Sigmoid colon (tissue), 4 donors: ENCODE data around the gene IYD.

Experiments used
- CTCF ChIP-seq, 4 experiments: fragments of 450-650 bp in 3 of 4; fragments of 200-600 bp in 1 of 4; IDR thresholded peaks; one replicate each; pipeline ENCODE4 v1.5.1; 2016 to 2019; ENCODE audit warnings: antibody characterized with exemption in 4 of 4, mild to moderate bottlenecking in 3 of 4, moderate library complexity in 2 of 4
- POLR2AphosphoS5 ChIP-seq, 4 donors: sonication (generic); formaldehyde crosslinking; IDR thresholded peaks; one replicate each; pipeline ENCODE4 v1.6.1; 2017; ENCODE audit warnings: antibody characterized with exemption in 4 of 4

GRCh38 chr6:150413781-150414281 lies 45.0 kb downstream of the IYD start:
- no peak for TF ChIP-seq CTCF (IDR thresholded peaks at IDR 0.05)
- TF ChIP-seq POLR2AphosphoS5 (IDR thresholded peaks at IDR 0.05) = no peak
